Measurements from ENCODE around the gene ADGRB3. TPM values are rescaled to one million over a fixed set of nuclear protein-coding genes. Genes with fewer than 3 reads are reported as not detected.

ADGRB3 gene
- total RNA-seq, 2 experiments from 2014 or later = not detected

DNA sequence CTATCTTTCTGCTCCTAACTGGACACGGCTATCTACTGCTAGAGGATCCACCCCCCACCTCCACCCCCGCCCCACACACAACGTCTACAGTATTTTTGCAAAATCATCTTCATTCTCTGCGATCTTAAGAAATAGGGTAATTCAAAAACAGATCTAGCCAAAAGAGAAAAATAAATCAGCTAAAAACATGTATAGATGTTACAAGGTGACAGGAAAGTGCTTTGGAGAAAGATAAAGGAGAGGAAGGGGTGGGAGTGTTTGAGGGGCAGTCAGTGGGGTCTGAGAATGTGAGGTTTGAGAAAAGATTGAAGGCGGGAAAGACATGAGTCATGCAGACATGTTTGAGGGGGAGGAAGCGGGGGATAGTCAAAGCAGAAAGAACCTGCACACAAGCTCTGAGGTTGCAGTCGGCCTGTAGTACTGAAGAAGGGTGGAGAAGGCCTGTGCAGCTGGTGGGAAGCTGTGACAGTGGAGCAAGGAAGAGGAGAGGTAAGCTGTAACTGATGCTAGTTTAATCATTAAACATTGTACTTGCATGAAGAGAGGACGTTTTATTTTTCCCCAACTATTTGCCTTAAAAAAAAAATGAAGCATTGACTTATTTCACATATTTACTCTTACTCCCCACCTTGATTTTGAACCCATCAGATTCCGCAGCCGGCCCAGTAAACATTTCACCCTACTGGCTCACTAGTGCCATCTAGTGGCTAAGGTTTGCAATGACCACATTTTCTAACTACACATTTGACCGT, 332.6 kb downstream of the ADGRB3 start:
- CTCF ChIA-PET (ENCODE audit: unreplicated experiment) = no interaction called here
- intact Hi-C loops (cut with micrococcal nuclease; ENCODE audit: unreplicated experiment) = loop anchor here (5.0 to 10.0 kb wide), 2 partner anchors 330 to 1137 kb away; partner anchors contain the start of gene ADGRB3

DNA sequence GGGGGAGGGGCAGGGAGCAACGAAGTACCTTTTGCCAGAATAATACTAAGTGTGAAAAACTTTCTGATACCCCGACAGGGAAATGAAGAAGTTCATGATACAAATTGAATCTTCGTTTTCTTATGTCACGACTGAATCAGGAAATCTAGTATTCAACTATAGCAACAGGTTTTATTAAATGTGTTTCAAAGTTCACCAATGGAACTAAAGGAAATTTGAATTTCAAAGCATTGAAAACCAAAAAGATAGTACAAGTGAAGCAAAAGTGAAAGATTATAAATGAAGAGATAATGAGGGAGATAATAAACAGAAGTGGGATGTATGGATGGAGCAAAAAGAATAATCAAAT, 333.2 kb downstream of the ADGRB3 start:
- H3K27ac ChIP-seq (ENCODE audit: low read depth, low read length, poor library complexity, severe bottlenecking) = no peak overlapping the region
- no peak for TF ChIP-seq EZH2phosphoT487 (IDR thresholded peaks at IDR 0.05; ENCODE audit: borderline replicate concordance, low read depth, low read length)
- TF ChIP-seq, protein P1, sequence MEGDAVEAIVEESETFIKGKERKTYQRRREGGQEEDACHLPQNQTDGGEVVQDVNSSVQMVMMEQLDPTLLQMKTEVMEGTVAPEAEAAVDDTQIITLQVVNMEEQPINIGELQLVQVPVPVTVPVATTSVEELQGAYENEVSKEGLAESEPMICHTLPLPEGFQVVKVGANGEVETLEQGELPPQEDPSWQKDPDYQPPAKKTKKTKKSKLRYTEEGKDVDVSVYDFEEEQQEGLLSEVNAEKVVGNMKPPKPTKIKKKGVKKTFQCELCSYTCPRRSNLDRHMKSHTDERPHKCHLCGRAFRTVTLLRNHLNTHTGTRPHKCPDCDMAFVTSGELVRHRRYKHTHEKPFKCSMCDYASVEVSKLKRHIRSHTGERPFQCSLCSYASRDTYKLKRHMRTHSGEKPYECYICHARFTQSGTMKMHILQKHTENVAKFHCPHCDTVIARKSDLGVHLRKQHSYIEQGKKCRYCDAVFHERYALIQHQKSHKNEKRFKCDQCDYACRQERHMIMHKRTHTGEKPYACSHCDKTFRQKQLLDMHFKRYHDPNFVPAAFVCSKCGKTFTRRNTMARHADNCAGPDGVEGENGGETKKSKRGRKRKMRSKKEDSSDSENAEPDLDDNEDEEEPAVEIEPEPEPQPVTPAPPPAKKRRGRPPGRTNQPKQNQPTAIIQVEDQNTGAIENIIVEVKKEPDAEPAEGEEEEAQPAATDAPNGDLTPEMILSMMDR (conservative IDR thresholded peaks at IDR 0.05; ENCODE audit: low read length) = peak; percentile 39; the same call in 1 of the 2 replicates
- no peaks in the 10 kb centered on the region for H3K79me2 ChIP-seq (ENCODE audit: insufficient read depth, low read depth, low read length)
- no peaks in the 10 kb centered on the region for H3K9me2 ChIP-seq (ENCODE audit: insufficient read depth, low read length)
- no peaks in the 10 kb centered on the region for H3K36me3 ChIP-seq (ENCODE audit: insufficient read depth, low read length)
- no peak overlapping the region for H3K4me2 ChIP-seq (ENCODE audit: low read length)
- no peak overlapping the region for H2AFZ ChIP-seq (ENCODE audit: low read length)
- no peaks in the 10 kb centered on the region for H4K20me1 ChIP-seq (ENCODE audit: insufficient read depth, low read length)
- intact Hi-C loops (cut with micrococcal nuclease; ENCODE audit: unreplicated experiment) = loop anchor here (5.0 to 10.0 kb wide), 2 partner anchors 331 to 1137 kb away; partner anchors contain the start of gene ADGRB3
- H3K4me3 ChIP-seq (ENCODE audit: low read depth, low read length, poor library complexity, severe bottlenecking) = no peak overlapping the region
- no peaks in the 10 kb centered on the region for H3K4me1 ChIP-seq (ENCODE audit: insufficient read depth, low read length, poor library complexity, severe bottlenecking)
- no TSS peak for BruUV-seq (replicated peaks)
- CTCF ChIA-PET (ENCODE audit: unreplicated experiment) = no interaction called here
- no peaks in the 10 kb centered on the region for H3K9me3 ChIP-seq (ENCODE audit: low read length)
- DNase-seq (ENCODE audit: low spot score) = no peak
- POLR2A ChIA-PET = no interaction called here

More for the DNA sequence above, 332.6 kb downstream of the ADGRB3 start:
- H3K36me3 ChIP-seq (ENCODE audit: insufficient read depth, low read length) = no peaks in the 10 kb centered on the region
- no peaks in the 10 kb centered on the region for H3K4me1 ChIP-seq (ENCODE audit: insufficient read depth, low read length, poor library complexity, severe bottlenecking)
- H3K4me3 ChIP-seq (ENCODE audit: low read depth, low read length, poor library complexity, severe bottlenecking) = no peak overlapping the region
- POLR2A ChIA-PET = interaction anchor here (1.1 kb wide), 1 partner anchor 57 kb away, joined by 3 read pairs; no protein-coding TSS in a partner anchor
- no peak overlapping the region for H3K27ac ChIP-seq (ENCODE audit: low read depth, low read length, poor library complexity, severe bottlenecking)
- TF ChIP-seq, protein P1 (conservative IDR thresholded peaks at IDR 0.05; ENCODE audit: low read length) = peak; percentile 96
- TF ChIP-seq EZH2phosphoT487 (IDR thresholded peaks at IDR 0.05; ENCODE audit: borderline replicate concordance, low read depth, low read length) = no peak
- H2AFZ ChIP-seq (ENCODE audit: low read length) = no peak overlapping the region
- peak; percentile 67 for DNase-seq (ENCODE audit: low spot score)
- no peaks in the 10 kb centered on the region for H3K9me3 ChIP-seq (ENCODE audit: low read length)
- H4K20me1 ChIP-seq (ENCODE audit: insufficient read depth, low read length) = no peaks in the 10 kb centered on the region
- H3K9me2 ChIP-seq (ENCODE audit: insufficient read depth, low read length) = no peaks in the 10 kb centered on the region
- BruUV-seq (replicated peaks) = no TSS peak
- H3K79me2 ChIP-seq (ENCODE audit: insufficient read depth, low read depth, low read length) = no peaks in the 10 kb centered on the region
- no peak overlapping the region for H3K4me2 ChIP-seq (ENCODE audit: low read length)

DNA sequence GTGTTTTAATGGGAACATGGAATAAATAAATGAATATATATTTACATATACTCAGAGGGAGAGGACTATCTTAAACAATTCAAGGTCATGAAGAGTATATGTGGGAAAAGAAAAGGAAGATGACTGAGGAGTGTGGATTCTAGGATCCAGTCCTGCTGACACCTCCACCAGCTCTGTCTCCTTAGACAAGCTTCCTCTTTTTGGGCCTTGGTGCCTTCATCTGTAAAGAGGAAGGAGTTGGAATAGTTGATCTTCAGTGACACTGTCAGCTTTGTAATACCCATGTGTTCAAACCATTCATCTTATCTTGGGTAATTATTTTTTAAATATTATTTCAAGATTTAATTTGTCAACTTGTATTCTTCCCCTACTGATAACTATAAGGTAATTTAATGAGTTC, 338.0 kb downstream of the ADGRB3 start:
- no peaks in the 10 kb centered on the region for H3K9me3 ChIP-seq (ENCODE audit: low read length)
- intact Hi-C loops (cut with micrococcal nuclease; ENCODE audit: unreplicated experiment) = no loop called here
- ChIA-PET CTCF (ENCODE audit: unreplicated experiment) (no interaction called here), POLR2A (no interaction called here)
- H3K4me3 ChIP-seq (ENCODE audit: low read depth, low read length, poor library complexity, severe bottlenecking) = no peak overlapping the region
- BruUV-seq (replicated peaks) = no TSS peak
- H3K9me2 ChIP-seq (ENCODE audit: insufficient read depth, low read length) = no peaks in the 10 kb centered on the region
- no peak overlapping the region for H3K4me2 ChIP-seq (ENCODE audit: low read length)
- no peaks in the 10 kb centered on the region for H3K4me1 ChIP-seq (ENCODE audit: insufficient read depth, low read length, poor library complexity, severe bottlenecking)
- DNase-seq (ENCODE audit: low spot score) = no peak
- no peak overlapping the region for H3K27ac ChIP-seq (ENCODE audit: low read depth, low read length, poor library complexity, severe bottlenecking)
- no peaks in the 10 kb centered on the region for H3K36me3 ChIP-seq (ENCODE audit: insufficient read depth, low read length)
- TF ChIP-seq, protein P1 (conservative IDR thresholded peaks at IDR 0.05; ENCODE audit: low read length) = no peak
- no peak for TF ChIP-seq EZH2phosphoT487 (IDR thresholded peaks at IDR 0.05; ENCODE audit: borderline replicate concordance, low read depth, low read length)
- no peaks in the 10 kb centered on the region for H4K20me1 ChIP-seq (ENCODE audit: insufficient read depth, low read length)
- H3K79me2 ChIP-seq (ENCODE audit: insufficient read depth, low read depth, low read length) = no peaks in the 10 kb centered on the region
- no peak overlapping the region for H2AFZ ChIP-seq (ENCODE audit: low read length)

Measured in OCI-LY7 (cell line).